GM12875 (cell line): Measurements from ENCODE around the gene CCDC122.

Experiments
- H3K4me3 ChIP-seq: one replicate; pipeline ENCODE4 v1.5.1; 2011; ENCODE audit warnings: low read depth, low read length, control low read depth
- TF ChIP-seq, protein P1 (sequence below): IDR thresholded peaks from 2 replicates; pipeline ENCODE4 v1.5.1; 2011; ENCODE audit warnings: low read depth, mild to moderate bottlenecking, control low read depth, inconsistent platforms, low read length, moderate library complexity, borderline replicate concordance; ENCODE audit not compliant: insufficient read depth

Gene CCDC122

DNA sequence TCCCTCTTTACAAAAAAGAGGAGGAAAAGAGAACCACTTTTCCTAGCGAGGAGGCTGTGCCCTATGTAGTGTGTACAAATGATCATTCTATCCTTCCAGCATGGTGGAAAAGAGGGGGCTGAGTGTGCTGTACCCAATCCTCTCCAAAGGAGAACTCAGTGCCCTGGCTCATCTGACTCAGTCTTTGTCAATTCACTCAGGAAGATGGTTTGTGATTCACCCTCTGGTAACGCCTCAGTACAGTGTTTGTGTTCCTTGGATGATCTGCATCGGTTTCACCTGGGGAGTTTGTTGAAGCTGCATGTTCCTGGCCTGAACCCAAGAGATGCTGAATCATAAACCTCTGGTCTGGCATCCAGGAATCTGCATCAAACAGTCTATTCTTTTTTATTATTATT is 74.5 kb downstream of the CCDC122 start:
- no peak overlapping the region for H3K4me3 ChIP-seq

DNA sequence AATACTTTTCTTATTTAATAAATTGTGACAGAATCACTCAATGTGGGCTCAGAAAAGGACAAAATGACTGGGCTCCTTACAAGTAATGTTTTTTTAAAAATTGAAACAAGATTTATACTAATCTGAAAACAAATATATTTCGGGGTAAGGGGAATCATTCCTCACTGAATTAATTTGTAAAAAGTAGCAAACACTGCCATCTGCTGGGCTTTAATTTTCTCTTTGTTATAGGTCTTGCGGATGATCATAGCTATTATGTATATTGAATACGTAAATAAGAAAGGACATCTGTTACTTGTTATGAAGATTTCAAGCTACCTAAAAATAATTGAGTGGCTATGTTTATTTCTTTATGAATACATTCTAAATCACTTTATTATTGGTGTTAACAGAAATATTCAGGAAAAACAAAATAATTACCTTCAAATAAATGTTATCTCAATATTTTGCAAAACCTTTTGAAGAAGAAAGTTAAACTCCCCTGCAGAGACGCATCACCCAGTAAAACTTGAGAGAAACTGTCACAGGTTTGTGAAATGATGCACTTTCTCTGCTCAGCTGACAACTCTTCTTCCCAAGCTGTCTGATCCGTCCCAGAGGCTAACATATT is 75.0 kb downstream of the CCDC122 start:
- no peak overlapping the region for H3K4me3 ChIP-seq
- TF ChIP-seq, protein P1, sequence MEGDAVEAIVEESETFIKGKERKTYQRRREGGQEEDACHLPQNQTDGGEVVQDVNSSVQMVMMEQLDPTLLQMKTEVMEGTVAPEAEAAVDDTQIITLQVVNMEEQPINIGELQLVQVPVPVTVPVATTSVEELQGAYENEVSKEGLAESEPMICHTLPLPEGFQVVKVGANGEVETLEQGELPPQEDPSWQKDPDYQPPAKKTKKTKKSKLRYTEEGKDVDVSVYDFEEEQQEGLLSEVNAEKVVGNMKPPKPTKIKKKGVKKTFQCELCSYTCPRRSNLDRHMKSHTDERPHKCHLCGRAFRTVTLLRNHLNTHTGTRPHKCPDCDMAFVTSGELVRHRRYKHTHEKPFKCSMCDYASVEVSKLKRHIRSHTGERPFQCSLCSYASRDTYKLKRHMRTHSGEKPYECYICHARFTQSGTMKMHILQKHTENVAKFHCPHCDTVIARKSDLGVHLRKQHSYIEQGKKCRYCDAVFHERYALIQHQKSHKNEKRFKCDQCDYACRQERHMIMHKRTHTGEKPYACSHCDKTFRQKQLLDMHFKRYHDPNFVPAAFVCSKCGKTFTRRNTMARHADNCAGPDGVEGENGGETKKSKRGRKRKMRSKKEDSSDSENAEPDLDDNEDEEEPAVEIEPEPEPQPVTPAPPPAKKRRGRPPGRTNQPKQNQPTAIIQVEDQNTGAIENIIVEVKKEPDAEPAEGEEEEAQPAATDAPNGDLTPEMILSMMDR = no peak

More for the DNA sequence above, 74.5 kb downstream of the CCDC122 start:
- TF ChIP-seq, protein P1 = no peak

GRCh38 chr13:43802511-43802910 is 77.0 kb downstream of the CCDC122 start:
- no peak overlapping the region for H3K4me3 ChIP-seq
- TF ChIP-seq, protein P1 = no peak

DNA sequence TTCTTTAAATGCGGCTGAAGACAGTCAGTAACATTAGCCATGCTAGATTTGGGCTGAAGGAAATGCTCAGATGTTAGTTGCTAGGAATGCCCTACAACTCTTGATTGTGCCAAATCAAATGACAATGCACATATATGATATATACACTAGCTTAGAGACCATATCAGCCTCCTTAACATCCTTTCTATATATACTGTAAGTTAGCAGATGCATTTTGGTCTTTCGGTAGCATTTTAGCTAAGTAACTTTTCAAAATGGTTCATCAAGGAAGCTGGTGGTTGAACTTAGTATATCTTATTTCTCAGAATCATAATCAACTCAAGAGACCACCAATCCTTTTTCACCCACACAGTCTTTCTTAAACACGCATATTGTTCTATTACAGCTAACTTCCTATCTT is 78.7 kb downstream of the CCDC122 start:
- H3K4me3 ChIP-seq = no peak overlapping the region
- TF ChIP-seq, protein P1 = no peak

- H3K4me3 ChIP-seq = no peak overlapping the region
- TF ChIP-seq, protein P1 = no peak
Measured at GRCh38 chr13:43799191-43799590, 80.3 kb downstream of the CCDC122 start.

DNA sequence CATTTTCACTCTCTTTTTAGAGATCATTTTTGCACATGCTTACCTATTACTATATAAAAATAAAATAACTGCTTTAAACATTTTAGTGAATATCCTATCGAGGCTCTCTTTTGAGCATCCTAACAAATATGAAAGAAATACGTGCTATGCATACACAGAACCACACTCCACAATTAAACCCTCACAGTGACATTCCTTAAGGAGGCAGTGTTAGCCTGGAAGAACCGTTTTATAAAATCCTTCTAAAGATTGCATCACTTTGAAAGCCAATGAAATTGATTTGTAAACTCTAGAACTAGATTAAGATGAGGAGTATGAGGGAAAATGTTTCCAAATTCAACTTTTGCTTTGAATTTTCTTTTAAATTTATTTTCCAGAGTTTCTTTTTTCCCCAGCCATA is 81.7 kb downstream of the CCDC122 start:
- no peak overlapping the region for H3K4me3 ChIP-seq
- TF ChIP-seq, protein P1 = no peak

DNA sequence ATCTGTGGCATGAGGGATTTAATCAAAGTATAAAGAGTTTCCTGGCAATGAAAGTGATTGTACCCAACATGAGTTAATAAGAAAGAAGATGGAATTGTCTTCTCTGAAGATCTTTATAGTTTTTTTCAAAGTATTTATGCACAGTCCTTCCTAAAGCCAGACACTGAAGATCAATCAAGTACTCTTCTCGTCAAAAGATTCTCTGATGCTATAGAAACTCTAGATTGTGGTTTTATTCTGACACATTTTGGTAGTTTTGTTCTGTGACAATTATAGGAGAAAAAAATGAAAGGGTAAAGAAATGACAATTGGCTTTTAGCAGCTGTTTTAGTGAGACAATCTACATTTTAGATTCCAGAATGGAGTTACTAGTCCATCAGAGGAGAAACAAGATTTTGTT is 82.4 kb downstream of the CCDC122 start:
- TF ChIP-seq, protein P1 = no peak
- H3K4me3 ChIP-seq = no peak overlapping the region
